CD4-positive, alpha-beta T cell treated with Interleukin-4 for 1 hour (primary cell): ENCODE measurements around the gene AJAP1.
"Not testable (repeated sequence)": the region's sequence is repeated elsewhere in the genome, so short reads cannot be mapped to it uniquely, and the experiment has no call there.

Experiments used
- DNase-seq, 2 donors: peaks; one replicate each; pipeline ENCODE4 v3.0.0-alpha.2; 2020 to 2022

Gene AJAP1

GRCh38 chr1:4658643-4659628 lies 4.5 kb downstream of the AJAP1 start:
- no peak for DNase-seq

- no peak for DNase-seq
These were observed 6.6 kb downstream of the AJAP1 start for GRCh38 chr1:4660917-4661594.

DNA sequence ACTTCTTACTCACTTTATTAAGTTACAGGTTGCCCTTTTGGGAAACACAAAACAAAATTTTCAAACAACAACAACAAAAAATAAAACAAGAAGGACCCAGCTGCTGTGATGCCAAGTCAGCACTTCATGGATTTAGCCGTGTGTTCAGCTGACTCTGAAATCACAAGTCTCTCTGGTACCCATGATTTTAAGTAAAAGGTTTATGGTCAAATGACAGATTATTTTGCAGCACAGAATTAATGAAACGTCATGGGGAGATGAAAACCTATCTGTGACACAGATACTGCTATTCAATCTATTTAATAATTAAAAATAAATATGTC lies 7.1 kb downstream of the AJAP1 start:
- no peak for DNase-seq

DNA sequence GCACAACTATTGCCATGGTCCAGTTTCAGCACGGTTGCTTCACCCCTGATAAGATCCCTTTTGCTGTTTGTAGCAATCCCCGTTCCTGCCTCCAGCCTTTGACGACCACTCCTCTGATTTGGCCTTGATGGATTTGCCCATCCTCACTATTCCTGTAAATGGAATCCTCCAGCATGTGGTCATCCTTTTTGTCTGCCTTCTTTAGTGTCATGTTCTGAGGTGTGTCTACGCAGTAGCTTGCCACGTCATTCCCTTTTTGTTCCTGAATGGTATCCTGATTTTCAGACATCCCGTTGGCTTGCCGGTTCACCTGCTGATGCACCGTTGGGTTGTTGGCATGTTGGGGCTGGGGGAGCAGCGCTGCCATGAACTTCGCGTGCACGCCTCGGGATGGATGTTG lies 7.8 kb downstream of the AJAP1 start:
- no peak for DNase-seq

- no peak for DNase-seq
These were observed 8.3 kb downstream of the AJAP1 start for GRCh38 chr1:4662723-4663122.

- DNase-seq: no peak
These were observed 9.7 kb downstream of the AJAP1 start for GRCh38 chr1:4664095-4664494.

DNA sequence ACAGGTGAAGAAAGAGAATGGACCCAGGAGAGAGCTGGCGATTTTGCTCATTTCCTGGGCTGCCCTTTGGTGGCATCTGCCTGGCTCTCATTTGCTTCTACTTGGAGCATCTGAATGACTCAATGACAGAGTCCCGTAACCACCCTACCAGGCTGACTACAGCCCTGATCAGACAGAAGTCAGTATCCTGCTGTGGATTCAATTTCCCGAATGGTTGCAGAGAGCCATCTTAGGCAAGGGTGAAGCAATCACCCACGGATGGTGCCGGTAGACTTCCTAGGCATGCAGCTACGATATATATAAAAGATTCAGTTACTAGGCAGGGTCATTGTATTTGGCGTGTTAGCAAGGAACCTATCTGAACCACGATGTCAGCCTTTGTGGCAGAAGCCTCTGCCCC lies 10.2 kb downstream of the AJAP1 start:
- no peak for DNase-seq

DNA sequence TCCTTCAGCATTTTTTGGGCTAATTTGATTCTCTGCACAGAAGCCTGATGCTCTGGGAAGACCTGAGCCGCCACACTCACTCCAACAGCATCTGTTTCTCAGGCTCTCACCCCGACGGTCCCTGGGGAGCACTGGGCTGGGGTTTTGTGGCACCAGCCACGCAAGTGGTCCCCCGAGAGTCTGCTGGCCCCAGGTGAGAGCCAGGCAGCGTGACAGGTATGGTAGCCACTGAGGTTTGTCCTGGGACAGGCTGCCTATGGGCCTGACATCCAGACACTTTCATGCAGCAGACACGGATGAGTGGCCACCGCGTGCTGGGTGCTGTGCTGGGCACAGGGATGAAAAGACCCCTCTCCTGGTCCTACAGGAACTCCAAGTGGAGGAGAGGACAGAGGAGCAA lies 11.0 kb downstream of the AJAP1 start:
- DNase-seq: no peak

DNA sequence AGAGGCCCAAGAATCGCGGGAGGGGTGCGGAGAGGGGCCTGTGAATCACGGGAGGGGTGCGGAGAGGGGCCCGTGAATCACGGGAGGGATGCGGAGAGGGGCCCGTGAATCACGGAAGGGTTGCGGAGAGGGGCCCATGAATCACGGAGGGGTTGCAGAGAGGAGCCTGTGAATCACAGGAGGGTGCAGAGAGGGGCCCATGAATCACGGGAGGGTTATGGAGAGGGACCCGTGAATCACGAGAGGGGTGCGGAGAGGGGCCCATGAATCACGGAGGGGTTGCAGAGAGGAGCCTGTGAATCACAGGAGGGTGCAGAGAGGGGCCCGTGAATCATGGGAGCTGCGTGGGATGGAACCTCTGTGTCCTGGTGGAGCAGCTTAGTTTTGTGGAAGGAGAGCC lies 12.3 kb downstream of the AJAP1 start:
- DNase-seq: not testable (repeated sequence)

- DNase-seq: no peak
These were observed 14.6 kb downstream of the AJAP1 start for GRCh38 chr1:4668743-4669700.

GRCh38 chr1:4670265-4670664 lies 15.9 kb downstream of the AJAP1 start:
- DNase-seq: no peak

DNA sequence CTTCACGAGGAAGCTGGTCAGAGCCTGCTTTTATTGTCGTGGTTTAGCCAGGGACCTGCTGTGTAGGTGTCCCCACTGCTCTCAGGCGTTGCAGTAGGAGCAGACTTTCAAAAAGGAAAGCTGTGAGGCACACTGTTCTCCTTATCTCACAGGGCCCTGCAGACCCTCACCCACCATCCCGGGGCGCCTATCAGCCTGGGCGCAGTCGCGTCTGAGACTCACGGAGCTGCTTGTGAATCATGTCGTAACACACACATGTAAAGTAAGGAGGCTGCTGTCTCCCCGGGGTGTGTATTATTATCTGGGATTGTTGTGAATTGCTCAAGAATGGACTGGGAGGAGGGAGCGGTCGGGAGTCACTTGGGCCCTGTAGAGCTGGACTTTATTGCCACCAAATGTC lies 17.4 kb downstream of the AJAP1 start:
- no peak for DNase-seq

GRCh38 chr1:4673494-4673893 lies 19.1 kb downstream of the AJAP1 start:
- no peak for DNase-seq

- no peak for DNase-seq
These were observed 19.7 kb downstream of the AJAP1 start for GRCh38 chr1:4674117-4674516.

GRCh38 chr1:4674676-4675075 lies 20.3 kb downstream of the AJAP1 start:
- no peak for DNase-seq

- no peak for DNase-seq
These were observed 21.2 kb downstream of the AJAP1 start for GRCh38 chr1:4675454-4676186.

DNA sequence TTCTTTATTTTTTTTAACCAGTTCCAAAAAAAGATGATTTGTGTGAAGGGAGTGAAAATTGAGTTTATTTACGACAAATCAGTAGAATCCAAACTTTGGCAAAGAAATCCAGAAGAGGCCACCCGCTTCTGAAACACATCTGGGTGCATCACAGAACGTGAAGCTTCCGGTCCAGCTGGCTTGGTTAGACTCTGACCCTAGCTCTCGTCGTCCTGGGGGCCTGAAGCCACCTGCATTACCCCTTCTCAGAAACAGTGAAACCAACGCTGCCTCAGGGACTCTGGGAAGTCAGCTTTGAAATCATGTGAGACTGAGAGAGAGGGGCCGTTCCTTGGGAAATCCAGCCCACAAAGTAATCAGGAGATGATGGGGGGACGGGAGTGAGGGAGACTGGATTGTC lies 21.8 kb downstream of the AJAP1 start:
- DNase-seq: no peak

- DNase-seq: no peak
These were observed 23.2 kb downstream of the AJAP1 start for GRCh38 chr1:4677608-4678007.

DNA sequence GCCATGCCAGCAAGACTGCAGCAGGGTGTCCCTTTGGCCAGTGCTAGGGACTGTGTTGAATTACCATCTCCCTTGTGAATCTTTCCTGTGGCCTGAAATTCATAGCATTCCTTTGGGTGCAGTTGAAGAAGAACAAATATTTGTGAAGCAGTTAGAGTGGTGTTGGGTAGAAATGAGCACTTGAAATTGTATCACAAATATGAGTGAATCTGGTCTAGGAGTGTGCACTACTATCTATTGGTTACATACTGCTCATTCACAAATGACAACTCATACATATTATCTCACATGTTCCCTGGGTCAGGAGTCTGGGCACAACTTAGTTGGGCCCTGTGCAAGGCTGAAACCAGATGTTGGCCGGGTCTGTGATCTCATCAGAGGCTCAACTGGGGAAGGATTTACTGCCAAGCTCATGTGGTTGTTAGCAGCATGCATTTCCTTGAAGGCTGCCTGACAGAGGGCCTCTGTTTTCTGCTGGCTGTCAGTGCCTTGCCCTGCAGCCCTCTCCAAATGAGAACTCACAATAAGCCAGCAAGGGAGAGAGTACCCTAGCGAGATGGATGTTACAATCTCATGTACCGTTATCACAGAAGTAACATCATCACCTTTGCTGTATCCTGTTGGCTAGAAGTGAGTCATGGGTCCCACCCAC lies 23.8 kb downstream of the AJAP1 start:
- DNase-seq: no peak

- no peak for DNase-seq
These were observed 26.6 kb downstream of the AJAP1 start for GRCh38 chr1:4681026-4681425.

- DNase-seq: no peak
These were observed 28.3 kb downstream of the AJAP1 start for GRCh38 chr1:4682607-4683220.
